ENCODE results near the gene RBM5. TPM values are rescaled to one million over a fixed set of nuclear protein-coding genes. Genes with fewer than 3 reads are reported as not detected.

RBM5 gene
- total and polyA plus RNA-seq, 2 donors (not counting 1 experiment from before 2014, with no cell fraction given), result 113 to 174 TPM

GRCh38 chr3:50167841-50168209, 79.1 kb downstream of the RBM5 start:
- Histone ChIP-seq H3K27me3 (ENCODE audit: control insufficient read depth, insufficient read depth, low read length) (no peaks in the 10 kb centered on the region), H3K27ac (ENCODE audit: insufficient read depth, low read length) (no peak overlapping the region), H3K4me3 (replicated peaks in 1 of 4; ENCODE audit: control extremely low read depth in 1 of 4, insufficient read depth in 1 of 4, low read depth in 3 of 4, low read length in 4 of 4) (no peak overlapping the region), H3K4me1 (ENCODE audit: control insufficient read depth, extremely low read depth, insufficient read depth, low read length) (peaks cover 28% of the 10 kb centered on the region), H3K4me2 (ENCODE audit: extremely low read depth, insufficient read depth, low read length) (no peak overlapping the region), H3K36me3 (ENCODE audit: control insufficient read depth, insufficient read depth, low read length) (no peaks in the 10 kb centered on the region), H2AFZ (ENCODE audit: low read length) (no peak overlapping the region), H3K79me2 (ENCODE audit: control insufficient read depth, insufficient read depth, low read length) (no peaks in the 10 kb centered on the region), H3K9me3 (ENCODE audit: control insufficient read depth, insufficient read depth, low read depth, low read length) (no peaks in the 10 kb centered on the region), H4K20me1 (ENCODE audit: control insufficient read depth, extremely low read depth, insufficient read depth, low read length) (no peaks in the 10 kb centered on the region), H3K9ac (ENCODE audit: insufficient read depth, low read length) (no peak overlapping the region)
- DNase-seq (ENCODE audit: low read depth in 2 of 2), result no peak
- TF ChIP-seq EZH2 (IDR thresholded peaks at IDR 0.05; ENCODE audit: low read length, missing control alignments) (no peak), CTCF (conservative IDR thresholded peaks at IDR 0.05 in 1 of 2, IDR thresholded peaks at IDR 0.05 in 1 of 2; ENCODE audit: low read depth in 1 of 2, low read length in 2 of 2) (no peak)

- peaks cover 27% of the 10 kb centered on the region for H3K4me1 ChIP-seq (ENCODE audit: control insufficient read depth, extremely low read depth, insufficient read depth, low read length)
- no peaks in the 10 kb centered on the region for H3K9me3 ChIP-seq (ENCODE audit: control insufficient read depth, insufficient read depth, low read depth, low read length)
- H3K4me3 ChIP-seq (replicated peaks in 1 of 4; ENCODE audit: control extremely low read depth in 1 of 4, insufficient read depth in 1 of 4, low read depth in 3 of 4, low read length in 4 of 4), result no peak overlapping the region
- no peak overlapping the region for H3K27ac ChIP-seq (ENCODE audit: insufficient read depth, low read length)
- H3K79me2 ChIP-seq (ENCODE audit: control insufficient read depth, insufficient read depth, low read length), result no peaks in the 10 kb centered on the region
- TF ChIP-seq CTCF (conservative IDR thresholded peaks at IDR 0.05 in 1 of 2, IDR thresholded peaks at IDR 0.05 in 1 of 2; ENCODE audit: low read depth in 1 of 2, low read length in 2 of 2) (no peak), EZH2 (IDR thresholded peaks at IDR 0.05; ENCODE audit: low read length, missing control alignments) (no peak)
- DNase-seq (ENCODE audit: low read depth in 2 of 2), result no peak
- H3K27me3 ChIP-seq (ENCODE audit: control insufficient read depth, insufficient read depth, low read length), result no peaks in the 10 kb centered on the region
- H3K36me3 ChIP-seq (ENCODE audit: control insufficient read depth, insufficient read depth, low read length), result no peaks in the 10 kb centered on the region
- no peak overlapping the region for H2AFZ ChIP-seq (ENCODE audit: low read length)
- no peaks in the 10 kb centered on the region for H4K20me1 ChIP-seq (ENCODE audit: control insufficient read depth, extremely low read depth, insufficient read depth, low read length)
- no peak overlapping the region for H3K4me2 ChIP-seq (ENCODE audit: extremely low read depth, insufficient read depth, low read length)
- no peak overlapping the region for H3K9ac ChIP-seq (ENCODE audit: insufficient read depth, low read length)
Observed at GRCh38 chr3:50168388-50168787, 79.7 kb downstream of the RBM5 start.

Other genes with a start within 250 kb of the RBM5 start
- gene TRAIP, start 232.4 kb upstream of the RBM5 start, total RNA-seq, result 0.77 and 2.0 TPM in 2 replicates
- gene TRAIP, start 232.4 kb upstream of the RBM5 start, polyA plus RNA-seq, result 2.5 and 7.0 TPM in 2 replicates
- not detected in 2 replicates for gene CAMKV, start 219.0 kb upstream of the RBM5 start, total RNA-seq
- 0.06 TPM in 1 of 2 replicates, not detected in the other for gene CAMKV, start 219.0 kb upstream of the RBM5 start, polyA plus RNA-seq
- 1.5 and 3.0 TPM in 2 replicates for gene MST1R, start 185.0 kb upstream of the RBM5 start, total RNA-seq
- 0.52 and 1.2 TPM in 2 replicates for gene MST1R, start 185.0 kb upstream of the RBM5 start, polyA plus RNA-seq
- gene MON1A, start 159.1 kb upstream of the RBM5 start, total RNA-seq, result 11.8 and 12.2 TPM in 2 replicates
- gene MON1A, start 159.1 kb upstream of the RBM5 start, polyA plus RNA-seq, result 6.7 and 9.3 TPM in 2 replicates
- gene RBM6, start 148.8 kb upstream of the RBM5 start, total RNA-seq, result 41.3 and 46.1 TPM in 2 replicates
- gene RBM6, start 148.8 kb upstream of the RBM5 start, polyA plus RNA-seq, result 36.3 and 40.1 TPM in 2 replicates
- 9.7 and 10.3 TPM in 2 replicates for gene SEMA3F, start 66.4 kb downstream of the RBM5 start, total RNA-seq
- 5.1 and 21.2 TPM in 2 replicates for gene SEMA3F, start 66.4 kb downstream of the RBM5 start, polyA plus RNA-seq
- not detected in 2 replicates for gene GNAT1, start 102.7 kb downstream of the RBM5 start, total RNA-seq
- gene GNAT1, start 102.7 kb downstream of the RBM5 start, polyA plus RNA-seq, result not detected in 2 replicates
- not detected in 2 replicates for gene SLC38A3, start 116.4 kb downstream of the RBM5 start, total RNA-seq
- 0.02 TPM in 1 of 2 replicates, not detected in the other for gene SLC38A3, start 116.4 kb downstream of the RBM5 start, polyA plus RNA-seq
- gene GNAI2, start 147.3 kb downstream of the RBM5 start, total RNA-seq, result 124 and 238 TPM in 2 replicates
- 704 and 828 TPM in 2 replicates for gene GNAI2, start 147.3 kb downstream of the RBM5 start, polyA plus RNA-seq
- 51.6 and 85.2 TPM in 2 replicates for gene SEMA3B, start 180.2 kb downstream of the RBM5 start, total RNA-seq
- 17.6 and 23.5 TPM in 2 replicates for gene SEMA3B, start 180.2 kb downstream of the RBM5 start, polyA plus RNA-seq
- not detected in 2 replicates for gene LSMEM2, start 190.2 kb downstream of the RBM5 start, total RNA-seq
- gene LSMEM2, start 190.2 kb downstream of the RBM5 start, polyA plus RNA-seq, result not detected in 2 replicates
- 51.0 and 56.0 TPM in 2 replicates for gene IFRD2, start 203.5 kb downstream of the RBM5 start, total RNA-seq
- gene IFRD2, start 203.5 kb downstream of the RBM5 start, polyA plus RNA-seq, result 28.1 and 44.0 TPM in 2 replicates
- 5.6 and 7.4 TPM in 2 replicates for gene HYAL3, start 210.5 kb downstream of the RBM5 start, total RNA-seq
- 3.0 and 3.2 TPM in 2 replicates for gene HYAL3, start 210.5 kb downstream of the RBM5 start, polyA plus RNA-seq
- 2.1 and 3.8 TPM in 2 replicates for gene NAA80, start 210.5 kb downstream of the RBM5 start, total RNA-seq
- 3.1 and 4.3 TPM in 2 replicates for gene NAA80, start 210.5 kb downstream of the RBM5 start, polyA plus RNA-seq
- 1.3 and 1.8 TPM in 2 replicates for gene HYAL1, start 214.7 kb downstream of the RBM5 start, total RNA-seq
- gene HYAL1, start 214.7 kb downstream of the RBM5 start, polyA plus RNA-seq, result 1.8 and 2.5 TPM in 2 replicates
- 50.6 and 52.5 TPM in 2 replicates for gene HYAL2, start 233.8 kb downstream of the RBM5 start, total RNA-seq
- gene HYAL2, start 233.8 kb downstream of the RBM5 start, polyA plus RNA-seq, result 35.1 and 36.9 TPM in 2 replicates
- 13.4 and 14.6 TPM in 2 replicates for gene TUSC2, start 239.3 kb downstream of the RBM5 start, total RNA-seq
- 15.3 and 19.2 TPM in 2 replicates for gene TUSC2, start 239.3 kb downstream of the RBM5 start, polyA plus RNA-seq

All from fibroblast of lung (primary cell).